ENCODE data around the gene NCBP3.
A peak's percentile ranks its signal among the peaks of the same experiment; 100 is the strongest.

Gene NCBP3, protein sequence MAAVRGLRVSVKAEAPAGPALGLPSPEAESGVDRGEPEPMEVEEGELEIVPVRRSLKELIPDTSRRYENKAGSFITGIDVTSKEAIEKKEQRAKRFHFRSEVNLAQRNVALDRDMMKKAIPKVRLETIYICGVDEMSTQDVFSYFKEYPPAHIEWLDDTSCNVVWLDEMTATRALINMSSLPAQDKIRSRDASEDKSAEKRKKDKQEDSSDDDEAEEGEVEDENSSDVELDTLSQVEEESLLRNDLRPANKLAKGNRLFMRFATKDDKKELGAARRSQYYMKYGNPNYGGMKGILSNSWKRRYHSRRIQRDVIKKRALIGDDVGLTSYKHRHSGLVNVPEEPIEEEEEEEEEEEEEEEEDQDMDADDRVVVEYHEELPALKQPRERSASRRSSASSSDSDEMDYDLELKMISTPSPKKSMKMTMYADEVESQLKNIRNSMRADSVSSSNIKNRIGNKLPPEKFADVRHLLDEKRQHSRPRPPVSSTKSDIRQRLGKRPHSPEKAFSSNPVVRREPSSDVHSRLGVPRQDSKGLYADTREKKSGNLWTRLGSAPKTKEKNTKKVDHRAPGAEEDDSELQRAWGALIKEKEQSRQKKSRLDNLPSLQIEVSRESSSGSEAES

DNA sequence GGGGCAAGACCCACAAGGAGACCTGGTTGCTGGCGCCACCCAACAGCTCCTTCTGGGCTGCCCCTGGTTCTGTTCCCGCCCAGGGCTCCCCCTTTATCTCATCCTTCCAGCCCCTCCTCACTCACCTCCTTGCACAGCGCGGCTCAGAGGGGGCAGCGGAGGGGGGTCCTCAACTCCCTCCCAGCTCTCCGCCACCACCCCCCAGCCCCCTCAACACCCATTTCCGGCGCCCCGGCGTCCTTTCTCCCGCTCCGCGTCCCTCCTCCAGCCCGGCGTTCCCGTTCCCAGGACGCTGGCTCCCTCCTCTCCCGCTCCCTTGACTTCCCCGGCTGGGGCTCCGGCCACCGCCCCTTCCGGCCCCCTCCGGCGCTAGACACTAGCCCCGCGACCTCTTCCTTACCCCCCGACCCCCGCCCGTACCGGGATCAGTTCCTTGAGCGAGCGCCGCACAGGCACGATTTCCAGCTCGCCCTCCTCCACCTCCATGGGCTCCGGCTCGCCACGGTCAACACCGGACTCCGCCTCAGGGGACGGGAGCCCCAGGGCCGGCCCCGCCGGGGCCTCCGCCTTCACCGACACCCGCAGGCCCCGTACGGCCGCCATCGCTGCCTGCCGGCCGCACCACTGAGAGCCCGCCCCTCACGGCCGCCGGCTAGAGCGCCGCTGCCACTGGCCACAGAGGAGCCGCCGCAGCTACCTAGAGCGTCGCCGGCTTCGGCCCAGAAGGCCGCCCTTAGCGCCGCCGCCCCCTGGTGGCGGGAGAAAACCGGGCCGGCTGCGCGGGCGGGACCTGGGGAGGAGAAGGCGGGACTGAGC, at the start of gene NCBP3:
Gene NCBP3, minus strand, starts transcription at position 626 of the 816 bp plus-strand sequence. Its CDS starts 23 bp downstream, at position 603.
- peak; percentile 86 for DNase-seq

DNA sequence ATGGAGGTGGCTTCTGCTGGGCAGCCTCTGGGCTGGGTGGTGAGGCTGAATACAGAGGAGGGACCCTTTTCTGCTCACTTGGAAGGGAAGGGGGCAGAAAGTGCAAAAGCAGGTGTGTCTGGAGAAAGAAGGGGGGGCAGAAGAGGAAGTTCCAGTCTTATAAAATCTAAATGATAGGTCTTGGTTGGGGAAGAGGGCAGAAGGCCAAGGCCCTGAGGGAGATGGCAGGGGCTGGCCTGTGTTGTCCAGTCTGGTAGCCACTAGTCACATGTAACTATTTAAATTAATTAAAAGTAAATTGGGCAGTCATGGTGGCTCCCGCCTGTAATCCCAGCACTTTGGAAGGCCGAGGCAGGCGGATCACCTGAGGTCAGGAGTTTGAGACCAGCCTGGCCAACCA, 49.3 kb upstream of the NCBP3 start:
- no peak for DNase-seq

DNA sequence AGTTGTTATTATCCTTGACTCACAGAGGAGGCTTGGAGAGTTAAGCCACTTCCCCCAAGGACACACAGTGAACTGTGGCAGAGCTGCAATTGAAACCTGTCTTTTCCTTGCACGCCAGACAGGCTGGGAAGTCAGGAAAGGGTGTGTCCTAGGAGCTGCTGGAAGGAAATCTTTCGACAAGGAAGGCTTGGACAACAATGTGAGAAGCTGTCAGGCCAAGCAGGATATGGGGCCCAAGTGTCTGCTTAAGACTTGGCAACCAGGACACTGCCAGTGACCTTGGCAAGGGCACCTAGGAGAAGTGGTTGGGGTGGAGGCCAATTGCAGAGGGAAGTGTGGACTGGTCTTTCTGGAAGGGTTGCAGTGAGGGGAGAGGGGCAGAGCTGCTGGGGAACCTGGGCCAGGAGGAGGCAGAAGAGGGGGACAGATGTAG, 48.9 kb upstream of the NCBP3 start:
- no peak for DNase-seq

DNA sequence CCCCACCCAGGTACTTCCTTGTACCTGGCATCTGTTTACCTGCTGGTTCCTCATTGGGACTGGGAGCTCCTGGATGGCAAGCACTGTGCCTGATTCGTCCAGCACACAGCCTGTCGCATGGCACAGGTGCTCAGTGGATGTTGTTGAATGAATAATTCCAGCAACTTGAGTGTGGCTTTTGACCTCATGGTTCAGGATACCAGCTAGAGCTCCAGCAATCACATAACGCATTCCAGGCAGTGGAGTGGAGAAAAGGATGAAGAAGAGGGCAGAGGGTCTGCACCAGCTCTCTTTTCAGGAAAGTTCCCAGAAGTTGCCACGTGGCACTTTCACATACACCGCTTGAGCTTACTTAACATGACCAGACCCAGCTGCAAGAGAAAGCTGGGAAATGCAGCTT, 48.1 kb upstream of the NCBP3 start:
- DNase-seq, result no peak

DNA sequence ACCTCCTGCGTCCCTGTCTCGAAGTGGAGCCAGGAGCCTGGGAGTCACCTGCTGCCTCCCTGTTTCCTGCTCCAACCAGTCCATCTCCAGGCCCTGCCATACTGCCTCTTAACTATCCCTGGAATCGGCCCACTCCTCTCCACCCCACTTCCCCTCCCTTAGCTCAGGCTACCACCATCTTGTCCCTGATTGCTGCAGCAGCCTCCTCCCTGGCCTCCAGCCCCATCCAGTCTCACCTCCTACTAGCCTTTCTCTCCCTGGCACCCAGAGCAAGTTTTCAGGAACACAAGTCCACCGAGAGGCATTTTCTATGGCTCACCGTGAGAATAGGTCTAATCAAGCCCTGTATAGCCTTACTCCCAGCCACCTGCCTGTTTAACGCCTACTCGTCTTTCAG, 47.7 kb upstream of the NCBP3 start:
- no peak for DNase-seq

DNA sequence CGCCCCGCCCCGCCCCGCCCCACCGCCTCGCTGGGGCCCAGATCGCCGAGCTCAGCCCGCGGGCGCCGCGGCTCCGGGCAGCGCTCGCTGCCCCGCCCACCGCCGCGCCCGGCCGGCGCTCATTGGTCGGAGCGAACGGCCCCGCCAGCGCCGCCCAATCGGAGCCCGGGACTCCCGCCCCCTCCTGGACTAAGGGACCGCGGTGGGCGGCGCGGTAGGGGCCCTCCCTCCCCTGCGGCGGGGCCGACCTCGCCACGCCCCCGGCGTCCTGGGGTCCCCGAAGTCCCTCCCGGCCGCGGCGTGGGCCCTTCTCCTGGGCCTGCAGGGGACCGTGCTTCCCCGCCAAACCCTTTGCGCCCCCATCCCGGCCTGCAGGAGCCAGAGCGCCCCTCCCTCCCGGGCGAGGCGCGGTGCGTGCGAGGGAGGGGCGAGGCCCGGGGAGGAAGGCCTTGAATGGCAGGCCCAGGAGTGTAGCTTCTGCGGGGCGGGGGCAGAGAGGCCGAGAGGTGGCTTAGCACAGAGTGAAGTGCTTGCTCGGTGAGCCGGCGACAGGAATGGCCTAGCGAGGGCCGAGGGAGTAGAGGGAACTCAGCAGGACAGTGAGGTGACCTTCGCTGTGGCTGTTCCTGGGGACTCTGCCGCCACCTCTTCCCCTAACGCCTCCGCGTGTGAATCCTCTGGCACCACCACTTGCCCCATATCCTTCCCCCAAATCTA, 47.1 kb upstream of the NCBP3 start, which contains the start of gene CAMKK1:
Gene CAMKK1, minus strand, starts transcription at position 51 of the 717 bp plus-strand sequence. CDS start 7,366 bp downstream, outside the sequence.
- peak; percentile 83 for DNase-seq

DNA sequence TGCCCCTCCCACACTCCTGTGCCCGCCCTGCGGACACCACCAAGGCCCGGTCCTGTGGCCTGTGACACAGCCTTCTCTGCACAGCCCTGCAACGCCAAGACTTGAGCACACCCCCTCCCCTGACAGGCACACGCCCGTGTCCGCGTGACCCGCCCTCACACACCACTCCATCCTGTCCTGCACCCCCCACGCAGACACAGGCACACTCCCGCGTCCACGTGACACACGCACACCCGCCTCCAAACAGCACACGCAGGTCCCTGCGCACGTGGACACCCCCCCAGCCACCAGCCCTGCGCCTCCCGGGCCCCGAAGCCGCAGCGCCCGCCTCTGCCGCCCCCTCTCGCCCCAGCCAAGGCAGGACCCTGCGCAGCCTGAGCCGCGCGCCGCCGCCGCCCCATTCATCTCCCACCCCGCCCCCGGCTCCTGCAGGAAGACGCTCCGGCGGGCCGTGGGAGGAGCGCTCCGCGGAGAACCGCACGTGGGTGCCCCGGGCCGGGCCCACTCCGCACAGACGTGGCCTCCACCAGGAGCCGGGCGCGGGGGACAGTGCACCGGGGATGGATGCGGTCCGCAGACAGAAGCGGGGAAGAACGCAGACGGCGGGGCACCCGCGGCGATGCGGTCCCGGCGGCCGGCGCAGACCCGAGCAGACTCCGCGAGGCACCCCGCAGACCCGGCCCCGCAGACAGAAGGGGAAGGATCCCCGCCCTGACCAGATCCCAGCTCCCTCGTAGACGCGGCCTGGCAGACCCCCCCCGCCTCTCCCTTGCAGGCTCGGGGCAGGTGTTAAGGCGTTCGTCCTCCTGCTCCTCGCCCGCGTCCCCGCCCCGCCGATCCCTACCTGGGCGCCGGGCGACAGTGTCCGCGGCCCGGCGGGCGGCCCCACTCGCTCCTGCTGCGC, 46.3 kb upstream of the NCBP3 start:
- DNase-seq, result peak; percentile 64

DNA sequence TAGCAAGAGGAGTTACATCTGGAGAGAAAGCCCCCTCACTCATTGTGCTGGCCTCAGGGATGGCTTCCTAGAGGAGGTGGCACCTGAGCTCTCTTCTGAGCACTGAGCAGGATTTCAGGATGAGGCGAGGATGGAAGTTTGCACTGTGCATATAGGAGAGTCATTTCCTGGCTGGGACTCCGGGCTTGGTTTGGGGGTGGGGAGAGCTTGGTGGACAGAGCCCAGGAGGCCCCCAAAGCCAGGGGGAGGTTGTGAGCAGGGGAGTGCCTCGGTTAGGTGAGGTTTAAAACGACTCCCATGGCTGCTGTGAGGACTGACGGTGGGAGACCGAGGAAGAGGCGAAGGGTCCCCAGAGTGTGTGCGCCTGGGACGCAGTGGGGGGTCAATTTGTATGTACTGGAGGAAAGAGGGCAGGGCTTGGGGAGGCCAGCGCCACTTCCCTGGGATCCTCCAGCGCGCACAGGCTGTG, 45.6 kb upstream of the NCBP3 start:
- no peak for DNase-seq

DNA sequence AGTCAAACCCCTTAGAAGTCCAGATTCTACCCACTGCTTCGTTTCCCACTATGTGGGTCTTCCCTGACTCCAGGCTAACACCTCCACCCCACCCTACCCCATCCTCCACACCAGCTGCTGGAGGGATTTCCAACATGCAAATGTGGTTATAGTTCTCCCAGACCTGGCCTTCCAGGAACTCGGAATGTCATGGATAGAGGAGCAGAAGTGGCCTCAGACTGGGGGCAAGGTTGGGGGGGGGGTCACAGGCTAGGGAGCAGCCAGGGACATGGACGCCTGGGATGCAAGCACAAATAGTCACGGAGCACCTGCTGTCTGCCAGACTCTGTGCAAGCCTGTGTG, 44.8 kb upstream of the NCBP3 start:
- no peak for DNase-seq

DNA sequence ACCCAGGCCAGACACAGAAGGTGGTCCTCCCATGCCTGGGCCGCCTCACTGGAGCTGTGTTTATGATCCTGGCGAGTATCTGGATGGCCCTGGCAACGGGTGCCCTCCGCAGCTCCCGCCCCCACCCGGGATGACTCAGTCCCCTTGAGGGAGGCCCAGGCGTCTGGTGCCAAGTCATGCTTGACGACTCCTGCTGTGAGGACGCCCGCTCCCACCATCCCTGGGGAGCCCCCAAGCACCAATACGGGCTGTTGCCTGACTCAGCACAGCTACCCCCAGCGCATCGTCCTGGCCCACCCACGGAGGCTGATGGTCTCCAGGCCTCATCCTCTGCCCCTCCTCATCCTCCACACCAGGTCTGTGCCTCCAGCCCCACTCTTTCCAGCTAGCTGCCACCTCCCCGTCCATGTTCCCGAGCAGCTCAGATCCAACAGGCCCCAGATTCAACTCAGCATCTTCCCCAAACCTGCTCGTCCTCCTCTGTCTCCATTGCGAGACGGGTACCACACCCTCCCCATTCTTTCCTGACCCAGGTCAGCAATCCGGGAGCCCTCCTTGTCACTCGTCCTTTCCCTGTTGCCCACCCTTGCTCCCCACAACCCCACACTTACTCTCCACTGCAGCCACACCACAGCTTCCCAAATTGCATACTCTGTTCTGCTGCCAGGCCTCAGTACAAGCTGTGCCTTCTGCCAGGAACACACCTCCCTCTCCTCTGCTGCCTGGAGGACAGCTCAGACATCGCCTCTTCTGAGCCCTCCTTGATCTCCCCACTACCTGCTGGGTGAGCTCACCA, 44.2 kb upstream of the NCBP3 start:
- DNase-seq, result peak; percentile 90

DNA sequence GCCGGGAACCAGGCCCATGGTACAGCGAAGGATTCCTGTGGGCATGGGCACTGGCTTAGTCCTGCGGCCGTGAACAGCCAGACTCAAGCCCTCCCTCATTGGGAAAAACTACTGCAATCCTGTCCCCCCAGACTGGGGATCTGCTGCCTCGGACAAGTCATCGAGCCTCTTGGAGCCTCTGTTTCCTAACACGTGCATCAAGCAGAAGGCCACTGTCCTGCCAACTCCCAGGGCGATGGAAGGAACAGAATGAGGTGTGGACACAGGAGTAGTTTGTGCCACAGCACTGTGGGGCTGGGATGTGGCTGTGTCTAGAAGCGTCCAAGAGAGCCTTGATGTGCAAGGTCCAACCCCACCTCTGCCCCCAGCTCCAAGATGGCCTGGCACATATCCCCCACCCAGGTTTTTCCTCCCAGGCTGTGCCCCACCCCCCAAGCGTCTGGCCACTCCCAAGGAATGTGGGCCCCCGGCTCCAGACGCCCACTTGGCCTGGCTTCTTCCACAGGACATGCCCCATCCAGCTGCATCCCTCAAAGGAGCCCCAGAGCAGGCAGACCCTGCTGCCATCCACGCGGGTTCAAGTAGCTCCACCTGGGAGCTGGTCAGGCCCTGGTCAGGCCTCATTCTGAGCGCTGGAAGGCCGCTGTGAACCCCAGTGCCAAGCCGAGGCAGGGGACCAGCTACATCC, 43.4 kb upstream of the NCBP3 start:
- no peak for DNase-seq

DNA sequence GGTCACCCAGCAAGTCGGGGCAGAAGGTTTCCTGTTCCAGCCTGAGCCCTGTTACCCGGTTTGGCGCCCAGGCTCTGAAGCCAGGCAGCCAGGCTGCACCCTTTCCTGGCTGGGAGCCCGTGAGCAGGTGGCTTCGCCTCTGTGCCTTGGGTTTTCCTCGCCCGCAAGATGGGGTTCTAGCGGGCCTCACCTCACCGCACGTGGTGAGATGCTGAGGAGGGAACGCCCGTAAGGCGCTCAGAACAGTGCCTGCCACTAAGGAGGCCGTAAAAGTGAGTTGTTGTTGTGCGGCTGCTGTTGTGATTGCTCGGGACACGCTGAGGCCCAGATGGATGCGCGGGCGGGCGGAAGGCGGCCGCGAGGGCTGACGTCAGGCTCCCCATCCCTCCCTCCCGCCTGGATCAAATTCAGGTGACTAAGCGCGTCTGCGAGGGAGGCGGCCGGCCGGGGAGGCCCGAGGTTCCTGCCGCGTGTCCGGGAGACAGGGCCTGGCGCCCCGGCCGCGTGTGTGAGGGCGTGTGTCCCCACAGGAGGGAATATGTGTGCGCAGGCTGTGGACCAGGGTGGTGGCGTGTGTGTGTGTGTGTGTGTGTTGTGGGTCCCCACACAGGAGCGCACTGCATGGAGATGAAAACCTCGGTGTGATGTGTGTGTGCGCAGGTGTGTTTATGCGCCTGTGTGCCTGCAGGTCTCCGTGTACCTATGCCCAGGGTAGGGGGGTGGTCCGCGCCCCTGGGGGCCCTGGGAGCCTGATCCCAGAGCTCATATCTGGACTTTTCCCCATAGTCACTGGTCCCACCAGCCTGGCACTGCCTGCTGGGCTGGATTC, 42.5 kb upstream of the NCBP3 start:
- peak; percentile 97 for DNase-seq

DNA sequence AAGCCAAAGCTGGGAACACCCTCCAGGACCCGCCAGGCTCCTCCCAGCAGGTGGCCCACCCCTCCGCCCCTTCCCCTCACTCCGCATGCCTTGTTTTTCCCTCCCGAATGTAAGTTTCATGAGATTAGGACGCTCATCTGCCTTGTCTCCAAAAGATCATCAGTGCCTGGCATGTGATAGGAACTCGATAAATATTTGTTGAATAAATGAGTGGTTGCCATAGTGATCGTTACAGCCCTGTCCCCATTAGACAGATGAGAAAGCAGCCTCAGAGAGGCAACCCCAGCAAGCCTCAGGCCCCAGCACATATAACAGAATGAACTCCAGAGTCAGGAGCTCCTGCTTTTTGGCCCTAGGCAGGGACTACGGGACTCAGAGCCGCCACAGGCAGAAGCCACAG, 41.8 kb upstream of the NCBP3 start:
- DNase-seq, result peak; percentile 70

DNA sequence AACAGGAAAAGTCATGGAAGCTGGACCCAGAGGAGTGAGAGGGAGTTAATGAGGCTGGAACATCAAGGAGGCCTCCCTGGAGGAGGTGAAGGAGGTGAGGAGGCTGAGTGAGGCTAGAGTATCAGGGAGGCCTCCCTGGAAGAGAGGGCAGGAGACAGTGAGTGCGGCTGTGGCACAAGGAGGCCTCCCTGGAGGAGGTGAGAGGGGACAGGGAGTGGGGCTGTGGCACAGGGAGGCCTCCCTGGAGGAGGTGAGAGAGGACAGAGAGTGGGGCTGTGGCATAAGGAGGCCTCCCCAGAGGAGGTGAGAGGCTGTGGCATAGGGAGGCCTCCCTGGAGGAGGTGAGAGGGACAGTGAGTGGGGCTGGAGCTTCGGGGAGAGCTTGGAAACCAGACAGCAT, 41.3 kb upstream of the NCBP3 start:
- no peak for DNase-seq

DNA sequence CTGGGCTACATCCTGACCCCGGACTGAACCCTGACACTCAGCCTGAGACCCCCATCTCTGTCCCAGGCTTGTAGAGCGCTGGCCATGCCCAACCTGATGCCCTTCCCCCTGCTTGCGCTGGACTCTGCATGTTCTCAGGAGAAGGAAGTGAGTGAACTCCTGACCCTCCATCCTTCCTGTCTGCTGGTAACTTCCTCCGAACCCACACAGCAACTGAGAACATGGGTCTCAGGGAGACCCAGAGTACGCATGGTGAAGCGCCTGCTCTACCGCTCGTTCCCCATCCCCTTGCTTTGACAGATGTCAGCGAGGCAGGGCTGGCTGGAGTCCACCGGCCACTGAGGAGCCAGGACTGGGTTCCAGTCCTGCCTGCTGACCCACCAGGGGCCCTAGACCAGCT, 40.7 kb upstream of the NCBP3 start:
- DNase-seq, result no peak

DNA sequence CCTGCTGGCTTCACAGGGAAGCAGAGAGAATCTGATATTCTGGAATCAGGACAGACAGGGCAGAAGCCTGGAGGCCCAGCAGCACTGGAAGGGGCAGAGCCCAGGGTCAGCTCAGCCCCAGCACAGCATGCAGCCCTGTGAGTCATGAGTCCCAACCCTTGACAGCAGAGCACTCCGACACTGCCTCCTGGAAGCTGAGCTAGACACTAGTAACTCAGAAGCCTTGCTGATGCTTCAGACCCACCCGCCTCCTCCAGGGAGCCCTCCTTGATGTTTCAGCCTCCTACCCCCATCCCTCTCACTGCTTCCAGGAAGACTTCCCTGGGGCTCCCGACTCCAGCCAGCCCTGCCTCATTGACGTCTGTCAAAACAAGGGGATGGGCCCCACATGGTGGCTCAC, 39.9 kb upstream of the NCBP3 start:
- DNase-seq, result no peak

DNA sequence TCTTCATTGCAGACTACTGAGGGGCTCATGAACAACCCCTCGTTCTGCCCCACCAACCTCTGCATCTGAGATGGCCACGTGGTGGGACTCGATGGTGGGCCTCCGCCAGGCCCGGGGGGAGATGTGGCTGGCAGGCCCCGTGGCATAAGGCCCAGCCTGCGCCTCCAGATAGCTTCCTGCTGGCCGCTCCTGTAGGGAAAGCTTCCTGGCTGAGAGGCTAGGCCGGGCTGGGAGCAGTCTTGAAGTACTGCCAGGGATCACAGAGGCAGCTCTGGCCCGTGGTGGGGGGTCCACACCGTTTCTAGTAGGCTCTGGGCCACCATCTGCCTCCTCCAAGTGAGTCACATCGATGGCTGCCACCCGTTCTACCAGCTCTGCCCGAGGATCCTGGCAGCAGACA, 39.2 kb upstream of the NCBP3 start:
- no peak for DNase-seq

DNA sequence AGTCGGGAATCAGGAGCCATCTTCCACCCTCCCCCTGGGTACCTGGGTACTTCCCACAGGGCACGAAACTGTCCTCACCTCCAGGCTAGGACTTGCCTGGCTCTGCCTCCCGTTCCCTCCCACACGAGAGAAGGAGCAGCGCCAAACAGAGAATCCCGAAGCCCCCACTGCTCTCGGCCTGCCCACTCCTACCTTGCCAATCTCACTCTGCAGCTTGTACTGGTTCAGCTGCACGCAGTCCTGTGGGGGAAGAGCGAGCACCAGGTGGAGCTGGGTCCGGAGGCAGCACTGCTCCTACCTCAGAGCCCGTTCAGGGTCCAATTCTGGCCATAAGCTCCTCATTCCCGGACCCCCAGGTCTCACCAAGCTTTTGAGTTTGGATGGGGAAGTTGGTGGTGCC, 38.1 kb upstream of the NCBP3 start:
- DNase-seq, result no peak

DNA sequence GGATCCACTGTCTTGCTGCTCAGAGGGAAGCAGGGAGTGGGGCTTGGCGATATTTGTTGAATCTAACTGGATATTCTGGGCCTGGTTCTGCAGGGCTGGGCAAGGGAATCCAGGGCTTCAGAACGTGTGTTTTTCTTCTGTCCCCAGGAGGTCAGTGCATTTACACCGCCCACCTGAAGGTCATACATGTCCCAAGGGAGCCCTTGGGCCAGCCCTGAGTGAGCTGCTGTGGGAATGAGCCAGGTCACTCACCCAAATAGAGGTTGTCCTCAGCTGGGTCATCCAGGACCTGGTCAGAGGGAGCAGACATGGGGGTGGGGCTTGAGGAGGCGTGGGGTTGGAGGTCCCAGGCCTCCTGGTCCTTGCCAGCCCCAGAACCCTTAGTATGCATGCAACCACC, 36.2 kb upstream of the NCBP3 start:
- DNase-seq, result no peak

Data from NCI-H2171 treated with DMSO at 0.1 percent for 48 hours (cell line).